Ammon's horn (tissue), 1 donor: Measurements from ENCODE around the gene TIMP1.

Experiments used
- DNase-seq: peaks from one replicate; pipeline ENCODE4 v3.0.0-alpha.2; 2016; ENCODE audit warnings: low spot score

Gene TIMP1

GRCh38 chrX:47573341-47574075, 8.7 kb upstream of the TIMP1 start:
- DNase-seq = no peak

GRCh38 chrX:47574076-47574546, 8.1 kb upstream of the TIMP1 start:
- no peak for DNase-seq

- DNase-seq = no peak
These were observed 7.5 kb upstream of the TIMP1 start for GRCh38 chrX:47574547-47575301.

- no peak for DNase-seq
These were observed 6.0 kb upstream of the TIMP1 start for GRCh38 chrX:47576021-47576898.

GRCh38 chrX:47577424-47577823, 4.8 kb upstream of the TIMP1 start:
- no peak for DNase-seq

- DNase-seq = no peak
These were observed 4.3 kb upstream of the TIMP1 start for GRCh38 chrX:47577901-47578300.

GRCh38 chrX:47578692-47579091, 3.5 kb upstream of the TIMP1 start:
- DNase-seq = no peak

- DNase-seq = no peak
These were observed 2.7 kb upstream of the TIMP1 start for GRCh38 chrX:47579537-47579936.

GRCh38 chrX:47583240-47583861, 1.1 kb downstream of the TIMP1 start:
- DNase-seq = no peak

GRCh38 chrX:47584714-47585113, 2.5 kb downstream of the TIMP1 start:
- no peak for DNase-seq

- no peak for DNase-seq
These were observed 3.0 kb downstream of the TIMP1 start for GRCh38 chrX:47585273-47585672.

GRCh38 chrX:47586043-47586787, 4.0 kb downstream of the TIMP1 start:
- DNase-seq = no peak

- no peak for DNase-seq
These were observed 5.1 kb downstream of the TIMP1 start for GRCh38 chrX:47587091-47587891.

- DNase-seq = no peak
These were observed 5.9 kb downstream of the TIMP1 start for GRCh38 chrX:47587906-47588735.

GRCh38 chrX:47590984-47591383, 8.7 kb downstream of the TIMP1 start:
- DNase-seq = no peak

- no peak for DNase-seq
These were observed 11.3 kb downstream of the TIMP1 start for GRCh38 chrX:47593522-47593921.

- no peak for DNase-seq
These were observed 13.5 kb downstream of the TIMP1 start for GRCh38 chrX:47595716-47596251.

GRCh38 chrX:47596256-47596655, 14.0 kb downstream of the TIMP1 start:
- no peak for DNase-seq

GRCh38 chrX:47597222-47597621, 15.0 kb downstream of the TIMP1 start:
- DNase-seq = no peak
